ENCODE data around the gene XXYLT1.

The XXYLT1 gene

GRCh38 chr3:195178124-195178910 lies 92.6 kb downstream of the XXYLT1 start:
- DNase-seq (ENCODE audit: low read depth, low spot score) = peak; percentile 32
- no peak overlapping the region for H3K4me3 ChIP-seq (ENCODE audit: low read length)

- H3K4me3 ChIP-seq (ENCODE audit: low read length) = no peak overlapping the region
- no peak for DNase-seq (ENCODE audit: low read depth, low spot score)
Measured at GRCh38 chr3:195177422-195178123, 93.4 kb downstream of the XXYLT1 start.

GRCh38 chr3:195176776-195177175 lies 94.2 kb downstream of the XXYLT1 start:
- no peak overlapping the region for H3K4me3 ChIP-seq (ENCODE audit: low read length)
- DNase-seq (ENCODE audit: low read depth, low spot score) = no peak

GRCh38 chr3:195175476-195176337 lies 95.3 kb downstream of the XXYLT1 start:
- DNase-seq (ENCODE audit: low read depth, low spot score) = no peak
- no peak overlapping the region for H3K4me3 ChIP-seq (ENCODE audit: low read length)

GRCh38 chr3:195175076-195175475 lies 95.9 kb downstream of the XXYLT1 start:
- no peak for DNase-seq (ENCODE audit: low read depth, low spot score)

GRCh38 chr3:195173657-195174056 lies 97.3 kb downstream of the XXYLT1 start:
- H3K4me3 ChIP-seq (ENCODE audit: low read length) = no peak overlapping the region
- DNase-seq (ENCODE audit: low read depth, low spot score) = no peak

More at GRCh38 chr3:195175076-195175475, 95.9 kb downstream of the XXYLT1 start:
- no peak overlapping the region for H3K4me3 ChIP-seq (ENCODE audit: low read length)

- DNase-seq (ENCODE audit: low read depth, low spot score) = no peak
- no peak overlapping the region for H3K4me3 ChIP-seq (ENCODE audit: low read length)
Measured at GRCh38 chr3:195172896-195173295, 98.1 kb downstream of the XXYLT1 start.

- no peak for DNase-seq (ENCODE audit: low read depth, low spot score)
- H3K4me3 ChIP-seq (ENCODE audit: low read length) = no peak overlapping the region
Measured at GRCh38 chr3:195172039-195172684, 98.8 kb downstream of the XXYLT1 start.

GRCh38 chr3:195171093-195171873 lies 99.7 kb downstream of the XXYLT1 start:
- no peak overlapping the region for H3K4me3 ChIP-seq (ENCODE audit: low read length)
- no peak for DNase-seq (ENCODE audit: low read depth, low spot score)

- no peak overlapping the region for H3K4me3 ChIP-seq (ENCODE audit: low read length)
- no peak for DNase-seq (ENCODE audit: low read depth, low spot score)
Measured at GRCh38 chr3:195170496-195170895, 100.5 kb downstream of the XXYLT1 start.

GRCh38 chr3:195169011-195169649 lies 101.8 kb downstream of the XXYLT1 start:
- DNase-seq (ENCODE audit: low read depth, low spot score) = no peak
- H3K4me3 ChIP-seq (ENCODE audit: low read length) = no peak overlapping the region

- no peak overlapping the region for H3K4me3 ChIP-seq (ENCODE audit: low read length)
- DNase-seq (ENCODE audit: low read depth, low spot score) = no peak
Measured at GRCh38 chr3:195168009-195168762, 102.8 kb downstream of the XXYLT1 start.

- no peak overlapping the region for H3K4me3 ChIP-seq (ENCODE audit: low read length)
- DNase-seq (ENCODE audit: low read depth, low spot score) = no peak
Measured at GRCh38 chr3:195165790-195166189, 105.2 kb downstream of the XXYLT1 start.

GRCh38 chr3:195165265-195165609 lies 105.7 kb downstream of the XXYLT1 start:
- H3K4me3 ChIP-seq (ENCODE audit: low read length) = no peak overlapping the region
- DNase-seq (ENCODE audit: low read depth, low spot score) = no peak

GRCh38 chr3:195164573-195165264 lies 106.2 kb downstream of the XXYLT1 start:
- H3K4me3 ChIP-seq (ENCODE audit: low read length) = no peak overlapping the region
- no peak for DNase-seq (ENCODE audit: low read depth, low spot score)

GRCh38 chr3:195163719-195164572 lies 107.0 kb downstream of the XXYLT1 start:
- DNase-seq (ENCODE audit: low read depth, low spot score) = no peak
- H3K4me3 ChIP-seq (ENCODE audit: low read length) = no peak overlapping the region

Measured in Jurkat, Clone E6-1 (cell line).